Measurements from ENCODE around the gene DDX24.

DNA sequence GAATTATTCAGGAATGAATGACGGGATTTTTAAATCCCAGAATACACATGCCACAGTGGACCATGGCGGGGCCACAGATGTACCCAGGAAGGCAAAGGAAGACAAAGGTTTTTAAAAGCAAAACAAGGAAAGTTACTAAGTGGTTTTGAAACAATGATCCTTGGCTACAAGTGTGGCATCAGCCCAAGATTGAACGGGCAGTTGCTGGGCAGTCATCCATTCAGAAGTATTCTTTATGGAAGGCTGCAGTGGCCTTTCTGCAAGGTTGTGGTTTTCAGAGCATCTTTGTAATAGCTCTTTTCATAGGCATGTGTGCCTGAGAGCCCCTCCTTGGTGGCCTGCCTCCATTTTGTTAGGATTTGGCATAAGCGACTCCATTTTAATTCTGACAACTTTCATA, 16.1 kb upstream of the DDX24 start:
- TF ChIP-seq, protein P1, sequence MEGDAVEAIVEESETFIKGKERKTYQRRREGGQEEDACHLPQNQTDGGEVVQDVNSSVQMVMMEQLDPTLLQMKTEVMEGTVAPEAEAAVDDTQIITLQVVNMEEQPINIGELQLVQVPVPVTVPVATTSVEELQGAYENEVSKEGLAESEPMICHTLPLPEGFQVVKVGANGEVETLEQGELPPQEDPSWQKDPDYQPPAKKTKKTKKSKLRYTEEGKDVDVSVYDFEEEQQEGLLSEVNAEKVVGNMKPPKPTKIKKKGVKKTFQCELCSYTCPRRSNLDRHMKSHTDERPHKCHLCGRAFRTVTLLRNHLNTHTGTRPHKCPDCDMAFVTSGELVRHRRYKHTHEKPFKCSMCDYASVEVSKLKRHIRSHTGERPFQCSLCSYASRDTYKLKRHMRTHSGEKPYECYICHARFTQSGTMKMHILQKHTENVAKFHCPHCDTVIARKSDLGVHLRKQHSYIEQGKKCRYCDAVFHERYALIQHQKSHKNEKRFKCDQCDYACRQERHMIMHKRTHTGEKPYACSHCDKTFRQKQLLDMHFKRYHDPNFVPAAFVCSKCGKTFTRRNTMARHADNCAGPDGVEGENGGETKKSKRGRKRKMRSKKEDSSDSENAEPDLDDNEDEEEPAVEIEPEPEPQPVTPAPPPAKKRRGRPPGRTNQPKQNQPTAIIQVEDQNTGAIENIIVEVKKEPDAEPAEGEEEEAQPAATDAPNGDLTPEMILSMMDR (IDR thresholded peaks at IDR 0.05): no peak
- no peak for TF ChIP-seq POLR2A (IDR thresholded peaks at IDR 0.05)

Data from body of pancreas (tissue), 4 donors.